ENCODE results near the gene LRP10. TPM values are rescaled to one million over a fixed set of nuclear protein-coding genes. Genes with fewer than 3 reads are reported as not detected.

The LRP10 gene
- polyA plus RNA-seq, 4 donors = 81.1 to 100 (median 87.9) TPM

DNA sequence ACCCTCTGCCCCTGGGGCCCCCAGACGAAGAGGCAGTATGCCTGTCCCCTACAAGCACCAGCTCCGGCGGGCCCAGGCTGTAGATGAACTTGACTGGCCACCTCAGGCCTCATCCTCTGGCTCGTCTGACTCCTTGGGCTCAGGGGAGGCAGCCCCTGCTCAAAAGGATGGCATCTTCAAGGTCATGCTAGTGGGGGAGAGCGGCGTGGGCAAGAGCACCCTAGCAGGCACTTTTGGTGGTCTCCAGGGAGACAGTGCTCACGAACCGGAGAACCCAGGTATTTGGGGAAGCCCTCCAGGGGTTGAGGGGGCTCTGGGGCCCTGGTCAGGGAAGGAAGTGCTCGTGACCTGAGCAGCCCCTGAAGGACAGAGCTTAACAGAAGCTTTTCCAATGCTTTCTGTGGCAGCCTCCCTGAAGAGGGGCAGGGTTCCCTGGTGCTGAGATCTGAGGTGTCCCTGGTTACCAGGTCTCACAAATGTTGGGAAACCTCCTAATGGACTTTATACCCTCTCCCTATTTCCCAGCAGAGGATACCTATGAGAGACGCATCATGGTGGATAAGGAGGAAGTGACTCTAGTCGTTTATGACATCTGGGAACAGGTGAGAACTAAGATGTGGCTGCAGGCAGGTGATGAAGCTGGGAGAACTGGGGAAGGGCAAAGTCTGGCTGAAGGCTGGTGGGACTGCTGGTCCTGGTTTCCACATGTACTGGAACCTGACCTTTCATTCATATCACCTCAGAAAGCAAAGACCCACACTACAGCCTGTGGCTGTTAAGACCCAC, 13.4 kb downstream of the LRP10 start:
- DNase-seq (ENCODE audit: low read depth in 4 of 4, low spot score in 2 of 4) = no peak

GRCh38 chr14:22885975-22886374, 14.4 kb downstream of the LRP10 start:
- no peak for DNase-seq (ENCODE audit: low read depth in 4 of 4, low spot score in 2 of 4)

GRCh38 chr14:22886500-22887259, 15.1 kb downstream of the LRP10 start:
- DNase-seq (ENCODE audit: low read depth in 4 of 4, low spot score in 2 of 4) = peak in 3 of 4 donors; percentile 53 to 65 (median 54)

DNA sequence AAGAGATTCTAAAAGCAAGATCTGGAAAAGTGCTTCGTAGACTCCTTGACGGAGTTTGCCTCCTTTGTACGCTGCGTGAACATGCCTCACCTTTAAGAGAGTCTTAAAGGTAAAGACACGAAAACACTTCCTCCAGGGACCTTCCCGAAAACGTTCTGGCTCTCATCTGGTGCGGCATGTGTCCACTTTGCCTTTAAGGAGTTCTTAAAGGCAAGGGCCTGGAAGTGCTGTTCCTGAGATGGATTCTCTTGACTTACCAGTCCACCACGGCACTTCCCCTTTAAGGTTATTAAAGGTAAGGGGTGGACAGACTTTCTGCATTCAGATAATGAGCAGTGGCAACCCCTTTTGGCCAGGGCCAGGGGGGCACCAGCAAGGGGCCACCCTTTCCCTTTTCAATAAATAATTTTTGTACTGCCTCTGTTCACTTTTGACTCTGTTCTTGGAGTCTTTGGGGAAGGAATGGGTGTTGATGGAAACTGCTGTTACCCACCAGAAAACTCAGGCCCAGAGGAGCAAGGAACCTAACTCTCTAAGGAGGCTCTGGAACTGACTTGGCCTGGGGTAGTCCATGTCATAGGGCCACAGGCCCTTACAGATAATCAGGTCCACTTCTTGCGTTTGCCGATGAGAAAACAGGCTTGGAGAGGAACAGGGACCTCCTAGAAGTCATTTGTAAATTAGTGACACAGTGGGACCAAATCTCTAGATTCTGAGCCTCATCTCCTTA, 15.9 kb downstream of the LRP10 start:
- DNase-seq (ENCODE audit: low read depth in 4 of 4, low spot score in 2 of 4) = peak; percentile 69 to 88 (median 82)

DNA sequence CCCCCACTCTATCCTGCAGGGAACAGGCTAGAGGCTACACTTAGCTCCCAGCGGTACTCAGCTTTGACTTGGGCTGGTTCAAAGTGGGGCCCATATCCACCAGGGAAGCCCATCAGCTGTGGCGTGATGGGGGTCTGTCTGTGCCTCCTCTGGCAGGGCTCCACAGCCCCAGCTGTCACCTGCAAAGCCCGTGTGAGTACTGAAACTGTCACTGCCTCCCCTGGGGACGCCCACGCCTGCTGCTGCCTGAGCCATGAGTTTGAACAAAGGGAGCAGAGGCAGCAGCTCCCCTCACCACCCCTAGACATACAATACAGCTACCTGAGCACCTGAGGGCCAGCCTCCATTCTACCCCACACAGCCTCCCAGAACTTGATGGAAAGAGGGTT, 16.4 kb downstream of the LRP10 start:
- no peak for DNase-seq (ENCODE audit: low read depth in 4 of 4, low spot score in 2 of 4)

- DNase-seq (ENCODE audit: low read depth in 4 of 4, low spot score in 2 of 4) = no peak
Observed at GRCh38 chr14:22888662-22889061, 17.1 kb downstream of the LRP10 start.

DNA sequence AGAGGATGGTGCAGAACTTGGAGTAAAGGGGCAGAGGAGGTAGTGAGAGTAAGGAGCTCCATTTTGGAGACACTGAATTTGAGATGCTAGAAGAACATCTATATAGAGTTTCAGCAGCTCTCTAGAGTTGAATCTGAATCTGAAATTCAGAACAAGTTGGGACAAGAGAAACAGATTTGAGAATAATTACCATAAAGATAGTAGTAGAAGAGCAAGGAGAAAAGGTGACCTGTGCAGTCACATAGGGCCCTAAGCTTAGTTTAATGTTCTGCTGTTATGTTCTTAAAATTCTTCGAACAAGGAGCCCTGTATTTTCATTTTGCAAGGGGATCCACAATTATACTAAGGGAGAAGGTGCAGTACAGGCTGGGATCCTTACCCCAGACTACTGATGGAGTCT, 18.9 kb downstream of the LRP10 start:
- DNase-seq (ENCODE audit: low read depth in 4 of 4, low spot score in 2 of 4) = no peak

- no peak for DNase-seq (ENCODE audit: low read depth in 4 of 4, low spot score in 2 of 4)
Observed at GRCh38 chr14:22892488-22892887, 20.9 kb downstream of the LRP10 start.

- DNase-seq (ENCODE audit: low read depth in 4 of 4, low spot score in 2 of 4) = no peak
Observed at GRCh38 chr14:22893706-22894105, 22.2 kb downstream of the LRP10 start.

GRCh38 chr14:22895402-22895801, 23.9 kb downstream of the LRP10 start:
- DNase-seq (ENCODE audit: low read depth in 4 of 4, low spot score in 2 of 4) = no peak

DNA sequence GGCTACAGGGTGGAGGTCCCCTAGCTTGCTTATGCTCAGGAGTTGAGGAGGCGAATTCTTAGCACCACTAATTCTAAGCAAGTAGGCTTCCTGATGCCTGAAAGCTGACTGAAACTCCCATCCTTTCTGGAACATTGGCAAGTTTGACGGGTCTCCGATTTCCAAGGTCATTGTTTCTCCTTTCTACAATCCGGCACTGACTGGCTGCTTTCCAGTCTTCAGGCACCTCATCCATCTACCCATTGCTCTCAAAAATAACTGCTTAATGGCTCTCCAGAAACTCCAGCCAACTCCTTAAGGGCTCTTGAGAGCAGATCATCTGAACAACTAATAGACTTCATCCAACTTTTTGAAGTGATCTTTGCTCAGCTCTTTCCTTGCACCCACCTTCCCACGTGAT, 24.8 kb downstream of the LRP10 start:
- DNase-seq (ENCODE audit: low read depth in 4 of 4, low spot score in 2 of 4) = no peak

DNA sequence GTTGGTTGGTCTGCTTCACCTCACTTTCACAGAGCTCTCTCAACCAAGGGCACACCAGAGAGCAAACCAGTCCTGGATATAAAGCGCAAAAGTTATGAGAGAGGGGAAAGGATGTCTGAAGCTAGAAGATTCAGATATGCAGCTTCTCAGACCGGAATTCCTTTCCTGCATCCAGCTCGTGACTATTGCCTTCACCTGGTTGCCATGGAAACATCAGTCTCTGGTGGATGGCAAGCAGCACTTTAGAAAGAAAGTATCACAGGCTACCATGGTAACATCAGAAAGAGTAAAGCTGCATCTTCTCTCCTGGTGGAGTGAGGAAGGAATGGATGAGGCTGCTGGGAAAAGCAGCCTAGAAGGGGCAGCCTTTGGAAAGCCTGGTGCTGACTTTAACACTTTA, 25.2 kb downstream of the LRP10 start:
- no peak for DNase-seq (ENCODE audit: low read depth in 4 of 4, low spot score in 2 of 4)

DNA sequence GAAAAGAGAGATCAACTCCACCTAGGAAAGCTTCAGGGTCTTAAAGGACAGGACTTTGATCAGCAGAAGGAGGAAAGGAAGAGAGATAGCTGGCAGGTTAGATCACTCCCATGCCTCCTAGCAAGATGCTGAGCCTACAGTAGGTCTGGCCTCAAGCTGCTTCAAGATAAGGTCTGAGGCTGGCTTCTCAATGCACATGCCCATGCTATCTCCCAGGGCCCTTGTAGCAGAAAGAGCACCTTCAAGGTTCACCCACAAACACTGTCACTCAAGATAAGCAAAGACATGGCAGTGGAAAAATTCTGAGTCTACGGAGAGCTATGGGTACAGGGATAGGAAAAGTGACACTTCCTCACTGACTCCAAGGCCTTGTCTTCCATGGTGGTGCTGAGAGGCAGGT, 25.8 kb downstream of the LRP10 start:
- no peak for DNase-seq (ENCODE audit: low read depth in 4 of 4, low spot score in 2 of 4)

- DNase-seq (ENCODE audit: low read depth in 4 of 4, low spot score in 2 of 4) = no peak
Observed at GRCh38 chr14:22898302-22899090, 27.0 kb downstream of the LRP10 start.

DNA sequence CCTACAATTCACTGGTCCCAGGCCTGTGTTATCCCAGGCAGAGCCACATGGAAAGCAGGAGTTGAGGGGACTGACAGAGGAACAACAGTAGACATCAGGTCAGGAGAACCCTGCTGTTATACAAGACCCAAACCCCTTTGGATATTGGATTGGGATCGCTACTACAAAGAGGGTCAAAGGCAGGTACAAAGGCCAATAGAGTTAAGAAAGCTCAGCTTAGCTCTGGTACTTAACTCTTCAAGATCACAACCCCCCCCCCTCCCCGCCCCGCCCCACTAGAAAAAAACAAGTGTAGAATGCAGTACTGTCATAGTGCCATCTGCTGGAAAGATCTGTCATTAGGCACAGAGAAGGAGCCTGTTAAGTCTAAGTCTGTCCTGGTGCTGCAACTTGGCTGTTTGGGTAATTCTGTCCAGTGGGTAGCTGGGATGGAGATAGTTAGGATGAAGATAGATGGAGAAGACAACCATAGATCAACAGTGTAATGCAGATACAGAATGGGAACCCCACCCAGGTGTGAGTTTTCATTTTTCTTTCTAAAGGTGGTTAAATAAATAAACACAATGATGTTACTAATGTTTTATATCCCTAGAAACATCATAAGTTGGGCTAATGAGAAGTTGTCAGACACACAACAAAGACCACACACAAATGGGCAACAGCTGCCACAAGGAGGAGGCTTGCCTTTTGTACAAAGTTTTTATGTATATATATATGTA, 28.7 kb downstream of the LRP10 start:
- DNase-seq (ENCODE audit: low read depth in 4 of 4, low spot score in 2 of 4) = peak in 1 of 4 donors; percentile 55

DNA sequence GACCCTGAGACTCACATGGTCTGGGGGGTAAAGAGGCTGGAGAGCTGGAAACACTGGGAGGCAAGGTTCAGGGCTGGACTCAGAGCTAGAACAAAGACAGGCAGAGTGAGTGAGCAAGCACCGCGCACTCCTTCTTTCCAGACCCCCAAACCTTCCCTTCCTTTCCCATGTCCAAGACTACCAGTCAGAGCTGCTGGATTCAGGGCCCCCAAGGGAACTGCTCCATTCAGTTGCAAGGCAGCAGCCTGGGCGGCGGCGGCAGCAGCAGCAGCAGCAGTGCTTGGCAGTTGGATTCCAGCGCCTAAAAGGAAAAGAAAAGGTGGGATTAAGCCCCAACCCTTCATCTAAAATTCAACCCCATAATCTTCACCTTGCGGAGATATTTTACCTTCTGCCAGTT, 30.3 kb downstream of the LRP10 start:
- no peak for DNase-seq (ENCODE audit: low read depth in 4 of 4, low spot score in 2 of 4)

DNA sequence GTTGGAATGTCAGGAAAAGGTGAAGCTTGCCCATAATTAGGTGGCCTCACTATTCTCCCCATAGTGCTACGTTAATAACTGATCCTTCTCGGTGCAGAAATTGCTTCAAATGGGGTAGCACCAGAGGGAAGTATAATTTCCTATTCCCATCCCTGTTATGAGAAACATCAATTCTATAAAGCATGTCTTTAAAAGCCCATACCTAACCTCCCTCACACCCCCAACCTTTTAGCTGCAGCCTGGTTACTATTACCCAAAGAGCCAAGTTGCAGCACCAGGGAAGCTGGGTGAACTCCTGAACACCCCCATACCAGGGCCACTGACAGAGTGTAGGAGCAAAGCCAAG, 32.2 kb downstream of the LRP10 start:
- no peak for DNase-seq (ENCODE audit: low read depth in 4 of 4, low spot score in 2 of 4)

GRCh38 chr14:22905627-22906026, 34.1 kb downstream of the LRP10 start:
- no peak for DNase-seq (ENCODE audit: low read depth in 4 of 4, low spot score in 2 of 4)

GRCh38 chr14:22906073-22906472, 34.5 kb downstream of the LRP10 start:
- DNase-seq (ENCODE audit: low read depth in 4 of 4, low spot score in 2 of 4) = no peak

DNA sequence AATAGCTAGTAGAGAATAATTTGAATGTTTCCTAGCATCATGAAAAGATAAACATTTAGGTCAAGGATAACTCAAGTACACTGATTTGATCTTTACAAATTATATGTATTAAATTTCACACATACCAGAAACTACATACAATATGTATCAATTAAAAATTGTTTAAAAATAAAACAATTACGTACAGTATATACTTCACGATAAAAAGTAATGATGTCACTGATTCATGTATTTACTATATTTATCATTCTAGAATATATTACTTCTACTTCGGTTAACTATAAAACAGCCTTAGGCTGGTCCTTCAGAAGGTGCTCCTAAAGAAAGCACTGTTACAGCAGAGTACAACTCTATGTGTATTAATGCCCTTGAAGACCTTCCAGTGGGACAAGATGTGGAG, 35.9 kb downstream of the LRP10 start:
- no peak for DNase-seq (ENCODE audit: low read depth in 4 of 4, low spot score in 2 of 4)

Data from left renal cortex interstitium (tissue), 4 donors.